Astrocyte of the hippocampus (primary cell): Measurements from ENCODE around the gene DPY19L3.
"Not testable (repeated sequence)": the region's sequence is repeated elsewhere in the genome, so short reads cannot be mapped to it uniquely, and the experiment has no call there.

Source experiments
- DNase-seq: peaks from one replicate; pipeline ENCODE4 v3.0.0; 2011; ENCODE audit warnings: low read depth, low spot score

DPY19L3 gene

GRCh38 chr19:32498648-32499200 lies 93.2 kb downstream of the DPY19L3 start:
- DNase-seq = no peak

- not testable (repeated sequence) for DNase-seq
Measured at GRCh38 chr19:32512498-32512897, 106.9 kb downstream of the DPY19L3 start.

- no peak for DNase-seq
Measured at GRCh38 chr19:32519023-32519422, 113.5 kb downstream of the DPY19L3 start.

DNA sequence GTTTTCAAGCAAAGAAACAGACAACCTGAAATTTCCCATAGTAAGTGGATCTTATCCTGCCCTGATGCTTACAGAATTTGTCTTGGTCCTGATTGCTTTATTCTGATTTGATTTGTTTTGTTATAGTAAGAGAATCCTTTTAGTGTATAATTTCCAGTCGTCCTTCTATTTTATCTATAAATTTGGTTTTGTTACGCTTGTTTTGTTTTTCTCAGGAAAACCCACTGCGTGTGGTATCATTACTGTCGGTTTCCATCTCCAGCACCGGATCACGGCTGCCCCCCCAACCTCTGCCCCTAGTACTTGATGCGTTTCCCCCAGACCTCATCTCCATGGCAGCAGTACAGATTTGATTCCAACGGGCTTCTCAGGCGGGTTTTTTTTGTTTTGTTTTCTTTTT lies 117.4 kb downstream of the DPY19L3 start:
- no peak for DNase-seq

DNA sequence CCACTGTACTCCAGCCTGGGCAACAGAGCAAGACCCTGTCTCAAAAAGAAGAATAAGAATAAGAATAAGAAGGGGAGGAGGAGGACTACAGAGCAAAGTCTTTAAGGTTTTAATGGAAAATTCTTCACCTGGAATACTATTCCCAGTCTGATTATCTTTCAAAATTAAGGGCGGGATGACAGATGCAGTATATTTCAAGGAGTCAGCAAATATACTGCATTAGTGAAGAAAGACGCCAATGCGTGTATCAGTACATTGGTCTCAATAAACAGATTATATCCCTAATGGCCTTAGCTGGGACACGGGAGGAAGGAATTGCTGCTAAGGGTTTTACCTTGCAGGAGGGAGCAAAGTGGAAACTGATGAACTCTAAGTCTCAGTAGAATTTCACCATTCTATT lies 121.3 kb downstream of the DPY19L3 start:
- no peak for DNase-seq

- DNase-seq = no peak
Measured at GRCh38 chr19:32530773-32531172, 125.2 kb downstream of the DPY19L3 start.

- DNase-seq = no peak
Measured at GRCh38 chr19:32532233-32532632, 126.7 kb downstream of the DPY19L3 start.
